GM21423 (cell line): ENCODE results near the gene SLC1A5.
"Not testable (repeated sequence)": the region's sequence is repeated elsewhere in the genome, so short reads cannot be mapped to it uniquely, and the experiment has no call there.

Experiments
- ATAC-seq: cut with Tn5 transposase; IDR thresholded peaks from one replicate; pipeline ENCODE4 v1.9.1; 2021; ENCODE audit warnings: mild to moderate bottlenecking, moderate library complexity; ENCODE audit not compliant: unreplicated experiment

Gene SLC1A5

GRCh38 chr19:46788262-46788967 lies at the start of gene SLC1A5:
SLC1A5 (minus strand) TSS chr19:46788594; CDS start chr19:46787965, 629 bp downstream.
- ATAC-seq, result peak; percentile 68

GRCh38 chr19:46838160-46838559 lies 49.8 kb upstream of the SLC1A5 start:
- no peak for ATAC-seq

DNA sequence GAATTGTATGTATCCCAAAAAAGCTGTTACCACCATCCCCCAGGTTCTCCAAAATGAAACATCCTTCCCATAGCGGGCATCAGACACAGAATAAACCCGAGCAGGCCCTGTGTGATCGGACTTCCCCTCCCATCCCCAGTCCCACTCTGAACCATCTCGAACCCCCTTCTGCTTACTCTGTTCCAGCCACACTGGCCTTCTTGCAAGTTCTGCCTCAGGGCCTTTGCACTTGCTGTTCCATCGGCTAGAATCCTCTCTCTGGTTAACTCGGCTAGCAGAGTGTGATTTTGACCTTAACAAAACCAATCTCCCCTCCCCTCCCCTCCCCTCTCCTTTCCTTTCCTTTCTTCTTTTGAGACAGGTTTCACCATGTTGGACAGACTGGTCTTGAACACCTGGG lies 46.6 kb upstream of the SLC1A5 start:
- no peak for ATAC-seq

DNA sequence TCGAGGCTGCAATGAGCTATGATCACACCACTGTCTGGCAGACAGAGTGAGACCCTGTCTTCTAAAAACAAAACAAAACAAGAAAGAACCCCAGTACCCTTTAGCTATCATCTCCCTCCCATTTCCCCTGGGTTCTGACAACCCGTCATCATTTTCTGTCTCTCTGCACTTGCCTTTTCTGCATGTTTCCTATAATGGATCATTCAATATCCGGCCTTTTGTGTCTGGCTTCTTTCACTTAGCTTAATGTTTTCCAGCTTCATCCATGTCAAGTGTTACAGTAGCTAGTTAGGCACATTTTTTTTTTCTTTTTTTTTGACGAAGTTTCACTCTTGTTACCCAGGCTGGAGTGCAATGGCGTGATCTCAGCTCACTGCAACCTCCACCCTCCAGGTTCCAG lies 45.7 kb upstream of the SLC1A5 start:
- no peak for ATAC-seq

GRCh38 chr19:46830864-46831263 lies 42.5 kb upstream of the SLC1A5 start:
- ATAC-seq, result no peak

DNA sequence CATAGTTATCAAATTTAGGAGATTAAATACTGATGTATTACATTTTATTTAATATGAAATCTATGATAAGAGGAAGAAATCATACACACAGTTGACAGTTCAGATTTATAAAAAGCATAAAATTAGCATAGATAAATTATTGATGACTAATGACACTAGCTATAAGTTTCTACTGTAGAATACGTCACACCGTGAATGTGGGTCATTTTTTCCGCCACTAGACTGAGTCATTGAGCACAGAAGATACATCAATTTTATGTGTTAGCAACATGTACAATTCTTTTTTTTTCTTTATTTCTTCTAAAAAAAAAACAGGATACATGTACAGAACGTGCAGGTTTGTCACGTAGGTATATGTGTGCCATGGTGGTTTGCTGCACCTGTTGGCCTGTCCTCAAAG lies 40.1 kb upstream of the SLC1A5 start:
- ATAC-seq, result no peak

- ATAC-seq, result no peak
Measured at GRCh38 chr19:46825731-46826055, 37.3 kb upstream of the SLC1A5 start.

DNA sequence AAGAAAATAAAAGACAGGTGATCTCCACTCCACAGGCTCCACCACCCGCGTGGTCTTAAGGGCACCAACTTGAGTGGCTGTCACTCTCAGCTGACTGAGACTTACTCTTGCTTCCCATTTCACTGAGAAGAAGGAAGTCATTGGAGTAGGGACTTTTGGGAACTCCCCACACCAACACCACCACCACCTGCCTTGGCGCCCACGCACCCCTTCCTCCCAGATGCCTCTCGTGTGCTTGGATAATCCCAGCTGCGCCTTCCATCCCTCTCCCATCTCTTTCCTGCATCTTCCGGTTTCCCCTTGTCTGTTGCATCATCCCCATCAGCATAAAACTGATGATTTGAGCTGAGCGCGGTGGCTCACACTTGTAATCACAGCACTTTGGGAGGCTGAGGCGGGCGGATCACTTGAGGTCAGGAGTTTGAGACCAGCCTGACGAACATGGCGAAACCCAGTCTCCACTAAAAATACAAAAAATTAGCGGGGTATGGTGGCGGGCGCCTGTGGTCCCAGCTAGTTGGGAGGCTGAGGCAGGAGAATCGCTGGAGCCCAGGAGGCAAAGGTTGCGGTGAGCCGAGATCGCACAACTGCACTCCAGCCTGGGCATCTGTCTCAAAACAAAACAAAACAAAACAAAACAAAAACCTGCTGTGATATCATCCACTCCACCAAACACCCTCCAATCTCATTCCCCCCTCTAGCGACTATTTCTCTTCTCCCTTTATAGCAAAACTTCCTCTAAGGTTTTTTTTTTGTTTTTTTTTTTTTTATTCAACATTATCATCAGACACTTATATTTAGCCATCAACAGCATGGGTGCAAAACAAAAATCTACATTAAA lies 36.7 kb upstream of the SLC1A5 start:
- no peak for ATAC-seq

GRCh38 chr19:46823049-46823448 lies 34.7 kb upstream of the SLC1A5 start:
- ATAC-seq, result no peak

DNA sequence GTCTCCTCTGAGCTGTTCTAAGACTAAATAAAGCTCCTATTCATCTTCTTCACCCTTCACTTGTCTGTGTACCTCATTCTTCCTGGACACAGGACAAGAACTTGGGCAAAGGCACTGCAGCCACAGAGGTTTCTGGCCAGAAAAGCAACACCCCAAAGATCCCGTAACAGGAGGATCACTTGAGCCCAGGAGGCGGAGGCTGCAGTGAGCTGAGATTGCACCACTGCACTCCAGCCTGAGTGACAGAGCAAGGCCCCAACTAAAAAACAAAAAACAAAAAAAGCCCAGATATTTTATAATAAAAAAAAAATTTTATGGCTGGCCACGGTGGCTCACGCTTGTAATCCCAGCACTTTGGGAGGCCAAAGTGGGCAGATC lies 34.0 kb upstream of the SLC1A5 start:
- ATAC-seq, result not testable (repeated sequence)

DNA sequence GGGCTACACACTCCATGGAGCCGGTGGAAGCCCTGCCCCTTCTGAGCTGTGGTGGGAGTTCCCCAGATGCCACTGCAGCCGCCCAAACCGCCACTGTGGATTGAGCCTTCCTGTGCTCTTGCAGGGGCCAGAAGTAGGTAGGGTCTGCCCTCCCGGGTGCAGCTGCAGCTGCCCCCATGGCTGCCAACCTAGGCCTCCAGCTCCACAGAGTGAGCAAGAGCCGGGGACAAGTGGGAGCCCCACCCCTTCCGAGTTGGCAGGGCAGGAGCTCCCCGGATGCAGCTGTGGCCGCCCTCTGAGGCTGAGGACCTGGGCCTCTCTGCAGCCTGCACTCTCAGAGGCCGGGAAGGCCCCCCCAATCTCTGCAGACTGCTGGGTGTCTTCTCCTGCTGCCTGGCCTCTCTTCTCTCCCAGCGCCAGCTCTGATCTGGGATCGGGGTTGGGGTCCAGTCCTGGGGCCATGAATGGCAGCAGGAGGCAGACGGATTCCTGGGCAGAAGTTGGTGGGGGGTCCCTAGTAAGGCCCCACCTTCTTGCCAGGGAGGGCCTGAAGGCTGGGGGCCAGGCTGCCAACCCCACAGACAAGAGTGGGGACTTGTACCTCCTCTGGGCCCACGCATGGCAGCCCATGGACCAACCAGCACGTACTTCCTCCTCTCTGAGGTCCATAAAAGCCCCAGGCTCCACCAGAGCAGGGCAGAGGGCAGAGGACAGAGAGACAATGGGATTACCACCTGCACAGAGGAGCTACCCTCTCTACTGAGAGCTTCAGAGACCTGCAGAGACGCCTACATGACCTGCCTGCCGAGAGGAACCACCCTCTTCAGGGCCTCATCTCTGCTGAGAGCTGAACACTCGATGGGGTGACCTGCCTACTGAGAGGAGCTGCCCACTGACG lies 33.4 kb upstream of the SLC1A5 start:
- no peak for ATAC-seq

DNA sequence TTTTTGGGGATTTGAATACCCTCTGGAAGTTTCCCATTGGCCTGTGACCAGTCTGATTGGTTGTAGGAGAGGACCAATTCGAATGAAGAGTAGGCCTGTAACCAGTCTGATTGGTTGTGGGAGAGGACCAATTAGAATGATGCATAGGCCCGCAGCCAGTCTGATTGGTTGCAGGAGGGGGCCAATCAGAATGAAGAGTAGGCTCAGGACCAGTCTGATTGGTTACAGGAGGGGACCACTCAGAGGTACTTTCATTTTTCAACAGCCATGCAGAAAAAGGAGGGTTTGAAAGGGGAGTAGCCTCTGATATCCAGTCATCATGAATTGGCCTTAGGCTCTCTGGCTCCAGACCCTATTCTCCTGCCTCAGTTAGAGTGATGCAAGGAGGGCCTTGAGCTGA lies 30.4 kb upstream of the SLC1A5 start:
- ATAC-seq, result no peak

DNA sequence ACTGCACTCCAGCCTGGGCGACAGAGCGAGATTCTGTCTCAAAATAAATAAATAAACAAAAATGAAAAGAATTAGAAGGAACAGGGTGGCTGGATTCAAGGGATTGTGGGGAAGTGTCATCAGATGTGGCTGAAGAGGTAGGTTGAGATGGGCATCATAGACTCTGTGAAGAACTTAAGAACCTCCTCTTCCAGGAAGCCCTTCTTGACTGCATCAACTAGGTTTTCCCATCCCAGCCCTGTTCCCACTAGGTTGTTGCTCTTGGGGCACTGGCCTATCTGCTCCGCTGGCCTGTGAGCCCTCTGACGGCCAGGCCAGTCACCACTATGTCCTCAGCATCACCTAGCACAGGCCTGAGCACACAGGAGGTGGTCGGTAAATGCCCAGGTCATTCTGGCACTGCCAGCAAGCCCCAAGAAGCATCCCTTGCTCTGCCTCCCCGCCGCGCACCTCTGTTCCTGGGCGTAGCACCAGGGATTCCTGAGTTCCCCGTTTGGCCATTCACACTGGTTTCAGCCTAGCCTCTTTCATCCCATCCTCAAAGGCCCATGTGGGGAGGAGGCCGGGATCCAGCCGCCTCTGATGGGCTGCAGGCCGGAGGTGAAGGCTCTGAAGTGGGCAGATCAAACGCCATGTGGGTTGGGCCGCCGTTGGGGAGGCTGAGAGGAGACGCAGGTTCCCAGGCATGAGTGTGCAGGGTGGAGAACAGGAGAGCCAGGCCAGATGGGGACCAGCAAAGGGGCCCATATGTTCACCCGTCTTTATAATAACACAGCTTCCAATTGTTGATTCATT lies 27.6 kb upstream of the SLC1A5 start:
- no peak for ATAC-seq

GRCh38 chr19:46813839-46814358 lies 25.5 kb upstream of the SLC1A5 start:
- ATAC-seq, result no peak

DNA sequence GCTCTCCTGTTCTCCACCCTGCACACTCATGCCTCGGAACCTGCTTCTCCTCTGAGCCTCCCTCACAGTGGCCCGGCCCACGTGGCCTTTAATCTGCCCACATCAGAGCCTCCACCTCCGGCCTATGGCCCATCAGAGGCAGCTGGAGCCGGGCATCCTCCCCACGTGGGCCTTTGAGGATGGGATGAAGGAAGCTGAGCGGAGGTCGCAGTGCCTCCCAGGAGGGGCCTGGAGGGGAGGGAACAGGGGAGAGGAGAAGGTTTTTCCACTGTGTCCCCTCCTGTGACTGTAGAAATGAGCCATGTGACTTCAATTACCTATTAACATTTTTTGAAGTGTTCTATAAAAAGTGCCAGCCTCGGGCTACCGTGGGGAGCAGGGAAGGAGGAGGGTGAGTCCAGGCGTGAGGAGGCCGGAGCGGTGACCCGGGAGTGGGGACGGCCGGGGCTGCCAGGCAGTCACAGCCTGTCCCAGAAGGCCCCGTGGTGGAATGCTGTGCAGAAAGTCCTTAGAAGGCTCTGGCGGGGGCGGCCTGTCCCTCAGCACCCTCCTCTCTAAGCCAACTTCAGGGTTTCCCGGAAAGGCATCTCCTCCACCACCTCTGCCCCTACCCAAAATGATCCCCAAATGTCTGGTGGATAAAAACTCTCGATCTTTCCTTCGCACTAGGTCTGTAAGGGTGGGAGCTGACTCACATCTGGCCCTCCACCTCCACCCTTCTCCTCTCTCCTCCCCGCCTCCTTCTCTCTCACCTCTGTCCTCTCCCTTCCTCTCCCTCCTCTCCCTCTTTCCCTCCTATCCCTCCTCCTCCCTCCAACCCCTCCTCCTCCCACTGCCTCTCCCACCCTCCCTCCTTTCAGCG lies 24.8 kb upstream of the SLC1A5 start:
- no peak for ATAC-seq

DNA sequence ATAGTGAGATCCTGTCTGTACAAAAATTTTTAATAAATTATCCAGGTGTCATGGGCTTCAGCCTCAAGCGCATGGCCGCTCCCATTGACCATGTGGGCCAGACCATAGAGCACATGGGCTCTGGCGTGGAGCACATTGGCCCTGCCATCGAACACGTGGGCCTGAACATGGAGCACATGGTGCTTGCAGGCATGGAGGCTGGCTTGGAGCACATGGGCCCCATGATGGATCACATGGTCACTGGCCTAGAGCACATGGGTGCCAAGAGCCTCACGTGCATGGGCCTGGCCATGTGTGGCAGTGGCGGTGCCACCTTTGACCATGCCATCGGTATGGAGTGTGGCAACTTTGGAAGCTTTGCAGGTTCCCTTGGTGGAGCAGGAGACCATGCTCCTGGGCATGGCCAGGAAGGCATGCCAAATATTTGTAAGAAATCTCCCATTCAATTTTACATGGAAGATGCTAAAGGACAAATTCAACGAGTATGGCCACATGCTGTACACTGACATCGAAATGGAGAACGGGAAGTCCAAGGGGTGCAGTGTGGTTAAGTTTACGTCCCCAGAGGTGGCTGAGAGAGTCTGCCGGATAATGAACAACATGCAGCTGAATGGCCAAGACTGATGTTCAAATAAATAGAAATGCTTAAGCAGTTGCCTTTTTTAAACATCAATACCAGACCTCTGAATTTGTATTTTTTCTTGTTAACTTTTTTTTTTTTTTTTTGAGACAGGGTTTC lies 21.3 kb upstream of the SLC1A5 start:
- no peak for ATAC-seq

- ATAC-seq, result no peak
Measured at GRCh38 chr19:46806656-46807055, 18.3 kb upstream of the SLC1A5 start.

GRCh38 chr19:46804432-46804831 lies 16.0 kb upstream of the SLC1A5 start:
- ATAC-seq, result not testable (repeated sequence)

- ATAC-seq, result no peak
Measured at GRCh38 chr19:46803555-46803954, 15.2 kb upstream of the SLC1A5 start.
